Subcutaneous adipose tissue (tissue), 4 donors: ENCODE measurements around the gene TRIO. TPM values are rescaled to one million over a fixed set of nuclear protein-coding genes. Genes with fewer than 3 reads are reported as not detected.

ENCODE experiments used
- CTCF ChIP-seq: fragments of 450-650 bp; IDR thresholded peaks from one replicate; pipeline ENCODE4 v1.5.1; 2016; ENCODE audit warnings: low read depth, mild to moderate bottlenecking, control low read depth, antibody characterized with exemption, moderate library complexity
- total RNA-seq, 4 donors: library from RNA; depleted of rRNA; stranded (reverse); fragments of >200 nt; gene quantifications; one replicate each; pipeline ENCODE4 v1.1.0, GENCODE V29; 2016

TRIO gene
- total RNA-seq, 4 donors from 2014 or later = 193 to 238 (median 212) TPM

- TF ChIP-seq CTCF = no peak
These were observed 12.6 kb downstream of the TRIO start for GRCh38 chr5:14155739-14156138.

- TF ChIP-seq CTCF = no peak
These were observed 13.1 kb downstream of the TRIO start for GRCh38 chr5:14156290-14156649.

GRCh38 chr5:14156650-14157492 lies 13.7 kb downstream of the TRIO start:
- TF ChIP-seq CTCF = no peak

- TF ChIP-seq CTCF = no peak
These were observed 14.3 kb downstream of the TRIO start for GRCh38 chr5:14157493-14157782.

- TF ChIP-seq CTCF = no peak
These were observed 15.9 kb downstream of the TRIO start for GRCh38 chr5:14158890-14159666.

- no peak for TF ChIP-seq CTCF
These were observed 18.8 kb downstream of the TRIO start for GRCh38 chr5:14161825-14162556.
